Karpas-422 (cell line): Measurements from ENCODE around the gene ATN1. TPM values are rescaled to one million over a fixed set of nuclear protein-coding genes. Genes with fewer than 3 reads are reported as not detected.

ENCODE experiments used
- DNase-seq: peaks from one replicate; pipeline ENCODE4 v3.0.0-alpha.2; 2015
- H2AFZ ChIP-seq: fragments of 200-600 bp; sonication (generic); 2 replicates; pipeline ENCODE4 v1.6.1; 2014; ENCODE audit warnings: antibody characterized with exemption, low read length, mixed read lengths
- H3K27ac ChIP-seq: fragments of 200-600 bp; sonication (generic); 2 replicates; pipeline ENCODE4 v1.5.1; 2014; ENCODE audit warnings: mild to moderate bottlenecking, low read length, moderate library complexity
- H3K27me3 ChIP-seq: fragments of 200-600 bp; sonication (generic); 2 replicates; pipeline ENCODE4 v1.6.1; 2014; ENCODE audit warnings: low read length, mixed read lengths
- H3K36me3 ChIP-seq: fragments of 200-600 bp; sonication (generic); 2 replicates; pipeline ENCODE4 v1.6.1; 2014; ENCODE audit warnings: low read length, mixed read lengths; ENCODE audit not compliant: insufficient read depth
- H3K4me1 ChIP-seq: fragments of 200-600 bp; sonication (generic); 2 replicates; pipeline ENCODE4 v1.6.1; 2014; ENCODE audit warnings: mild to moderate bottlenecking, low read length, mixed read lengths
- H3K4me2 ChIP-seq: fragments of 200-600 bp; sonication (generic); 2 replicates; pipeline ENCODE4 v1.6.1; 2014; ENCODE audit warnings: low read length, low read depth, mild to moderate bottlenecking; ENCODE audit not compliant: poor library complexity, severe bottlenecking
- H3K4me3 ChIP-seq: fragments of 200-600 bp; sonication (generic); 2 replicates; pipeline ENCODE4 v1.5.1; 2014; ENCODE audit warnings: mild to moderate bottlenecking, antibody characterized with exemption, low read length, mixed read lengths
- H3K79me2 ChIP-seq: fragments of 200-600 bp; sonication (generic); 2 replicates; pipeline ENCODE4 v1.6.1; 2014; ENCODE audit warnings: mild to moderate bottlenecking, low read length, mixed read lengths
- H3K9ac ChIP-seq: fragments of 200-600 bp; sonication (generic); 2 replicates; pipeline ENCODE4 v1.6.0; 2014; ENCODE audit warnings: low read length
- H3K9me2 ChIP-seq: fragments of 200-600 bp; sonication (generic), shearing (Covaris generic); replicated peaks from 2 replicates; pipeline ENCODE4 v1.6.0; 2014; ENCODE audit warnings: mild to moderate bottlenecking, low read length, moderate library complexity; ENCODE audit not compliant: insufficient read depth
- H3K9me3 ChIP-seq: fragments of 300-700, 200-600 bp; sonication (generic); 2 replicates; pipeline ENCODE4 v1.6.1; 2014; ENCODE audit warnings: low read length, mixed read lengths
- H4K20me1 ChIP-seq: fragments of 200-600 bp; sonication (generic); 2 replicates; pipeline ENCODE4 v1.6.1; 2014; ENCODE audit warnings: mild to moderate bottlenecking, antibody characterized with exemption, low read length, low read depth; ENCODE audit not compliant: insufficient read depth
- total RNA-seq: library from RNA; depleted of rRNA; stranded (reverse); fragments of >200 nt; shearing (Covaris generic); gene quantifications from 2 replicates; pipeline ENCODE4 v1.2.3, GENCODE V29; 2014; ENCODE audit warnings: low replicate concordance

ATN1 gene
- total RNA-seq, 1 experiment from 2014 or later = 8.8 TPM

- peak overlapping the region; percentile 99 for H3K9ac ChIP-seq
- H3K27ac ChIP-seq = peak overlapping the region; percentile 86
- H3K4me3 ChIP-seq = peak overlapping the region; percentile 95
- H3K4me1 ChIP-seq = peaks cover 64% of the 10 kb centered on the region
- H3K27me3 ChIP-seq = no peaks in the 10 kb centered on the region
- H4K20me1 ChIP-seq = 0 out of 2 replicates have a peak, but pooled peaks cover 5% of the 10 kb centered on the region
- no peaks in the 10 kb centered on the region for H3K9me2 ChIP-seq
- H3K4me2 ChIP-seq = peak overlapping the region; percentile 67
- H3K79me2 ChIP-seq = peaks cover 50% of the 10 kb centered on the region
- peaks cover 48% of the 10 kb centered on the region for H3K36me3 ChIP-seq
- H2AFZ ChIP-seq = no peak overlapping the region
- peak; percentile 62 for DNase-seq
- H3K9me3 ChIP-seq = no peaks in the 10 kb centered on the region
These were observed 42.4 kb downstream of the ATN1 start for GRCh38 chr12:6970096-6970527.

- H3K27me3 ChIP-seq = no peaks in the 10 kb centered on the region
- H3K4me2 ChIP-seq = peak overlapping the region; percentile 98
- H3K36me3 ChIP-seq = peaks cover 52% of the 10 kb centered on the region
- no peak overlapping the region for H2AFZ ChIP-seq
- H3K4me1 ChIP-seq = peaks cover 45% of the 10 kb centered on the region
- no peaks in the 10 kb centered on the region for H3K9me2 ChIP-seq
- peak overlapping the region; percentile 95; the same call in 1 of the 2 replicates for H3K4me3 ChIP-seq
- H3K79me2 ChIP-seq = peaks cover 38% of the 10 kb centered on the region
- H4K20me1 ChIP-seq = 0 out of 2 replicates have a peak, but pooled peaks cover 4% of the 10 kb centered on the region
- H3K27ac ChIP-seq = peak overlapping the region; percentile 84
- peak; percentile 87 for DNase-seq
- H3K9ac ChIP-seq = peak overlapping the region; percentile 52
- H3K9me3 ChIP-seq = no peaks in the 10 kb centered on the region
These were observed 46.4 kb downstream of the ATN1 start for GRCh38 chr12:6974180-6974579.

- Histone ChIP-seq H3K27ac (peak overlapping the region; percentile 84), H3K4me2 (no peak overlapping the region)
- DNase-seq = no peak
These were observed 47.7 kb downstream of the ATN1 start for GRCh38 chr12:6975297-6976032.

GRCh38 chr12:6977653-6978052 is 49.9 kb downstream of the ATN1 start:
- DNase-seq = no peak
- Histone ChIP-seq H3K27me3 (no peaks in the 10 kb centered on the region), H4K20me1 (0 out of 2 replicates have a peak, but pooled peaks cover 4% of the 10 kb centered on the region), H3K4me1 (peaks cover 30% of the 10 kb centered on the region), H3K9me2 (no peaks in the 10 kb centered on the region), H2AFZ (no peak overlapping the region), H3K79me2 (peaks cover 6% of the 10 kb centered on the region), H3K4me3 (no peak overlapping the region), H3K4me2 (no peak overlapping the region), H3K36me3 (peaks cover 63% of the 10 kb centered on the region), H3K9me3 (no peaks in the 10 kb centered on the region), H3K9ac (no peak overlapping the region), H3K27ac (no peak overlapping the region)

More at GRCh38 chr12:6975297-6976032, 47.7 kb downstream of the ATN1 start:
- 0 out of 2 replicates have a peak, but pooled peaks cover 4% of the 10 kb centered on the region for H4K20me1 ChIP-seq
- H3K4me1 ChIP-seq = peaks cover 42% of the 10 kb centered on the region
- no peaks in the 10 kb centered on the region for H3K9me3 ChIP-seq
- H3K4me3 ChIP-seq = no peak overlapping the region
- H3K36me3 ChIP-seq = peaks cover 54% of the 10 kb centered on the region
- no peak overlapping the region for H3K9ac ChIP-seq
- H3K9me2 ChIP-seq = no peaks in the 10 kb centered on the region
- no peak overlapping the region for H2AFZ ChIP-seq
- no peaks in the 10 kb centered on the region for H3K27me3 ChIP-seq
- peaks cover 25% of the 10 kb centered on the region for H3K79me2 ChIP-seq

GRCh38 chr12:6978188-6978587 is 50.4 kb downstream of the ATN1 start:
- peaks cover 65% of the 10 kb centered on the region for H3K36me3 ChIP-seq
- H3K4me2 ChIP-seq = no peak overlapping the region
- no peaks in the 10 kb centered on the region for H3K27me3 ChIP-seq
- H3K9ac ChIP-seq = no peak overlapping the region
- no peak overlapping the region for H3K4me3 ChIP-seq
- no peaks in the 10 kb centered on the region for H3K9me3 ChIP-seq
- H2AFZ ChIP-seq = no peak overlapping the region
- no peak for DNase-seq
- H3K79me2 ChIP-seq = peaks cover under 1% of the 10 kb centered on the region; the same call in 1 of the 2 replicates
- 0 out of 2 replicates have a peak, but pooled peaks cover 4% of the 10 kb centered on the region for H4K20me1 ChIP-seq
- H3K4me1 ChIP-seq = peaks cover 24% of the 10 kb centered on the region
- no peak overlapping the region for H3K27ac ChIP-seq
- H3K9me2 ChIP-seq = no peaks in the 10 kb centered on the region

GRCh38 chr12:6978611-6979011 is 50.9 kb downstream of the ATN1 start:
- Histone ChIP-seq H2AFZ (no peak overlapping the region), H3K27ac (no peak overlapping the region), H3K27me3 (no peaks in the 10 kb centered on the region), H3K4me2 (no peak overlapping the region), H3K4me1 (peaks cover 20% of the 10 kb centered on the region), H4K20me1 (0 out of 2 replicates have a peak, but pooled peaks cover 4% of the 10 kb centered on the region), H3K79me2 (no peaks in the 10 kb centered on the region), H3K36me3 (peaks cover 68% of the 10 kb centered on the region), H3K9me2 (no peaks in the 10 kb centered on the region), H3K4me3 (no peak overlapping the region), H3K9ac (no peak overlapping the region), H3K9me3 (no peaks in the 10 kb centered on the region)
- DNase-seq = no peak

- Histone ChIP-seq H3K4me2 (no peak overlapping the region), H3K27me3 (no peaks in the 10 kb centered on the region), H3K27ac (no peak overlapping the region), H3K9ac (no peak overlapping the region), H3K4me3 (no peak overlapping the region), H3K36me3 (peaks cover 68% of the 10 kb centered on the region), H3K79me2 (0 out of 2 replicates have a peak, but pooled peaks cover under 1% of the 10 kb centered on the region), H3K9me2 (no peaks in the 10 kb centered on the region), H3K9me3 (no peaks in the 10 kb centered on the region), H4K20me1 (0 out of 2 replicates have a peak, but pooled peaks cover 4% of the 10 kb centered on the region), H2AFZ (no peak overlapping the region), H3K4me1 (peaks cover 16% of the 10 kb centered on the region)
- no peak for DNase-seq
These were observed 51.3 kb downstream of the ATN1 start for GRCh38 chr12:6979021-6979420.

- Histone ChIP-seq H3K27me3 (no peaks in the 10 kb centered on the region), H3K4me2 (no peak overlapping the region), H3K9me2 (no peaks in the 10 kb centered on the region), H4K20me1 (0 out of 2 replicates have a peak, but pooled peaks cover 4% of the 10 kb centered on the region), H3K9ac (no peak overlapping the region), H2AFZ (no peak overlapping the region), H3K4me3 (no peak overlapping the region), H3K4me1 (peaks cover 12% of the 10 kb centered on the region), H3K36me3 (peaks cover 64% of the 10 kb centered on the region), H3K79me2 (0 out of 2 replicates have a peak, but pooled peaks cover 3% of the 10 kb centered on the region), H3K9me3 (no peaks in the 10 kb centered on the region), H3K27ac (no peak overlapping the region)
- no peak for DNase-seq
These were observed 51.7 kb downstream of the ATN1 start for GRCh38 chr12:6979453-6979852.
